ENCODE data around the gene BRMS1. TPM values are rescaled to one million over a fixed set of nuclear protein-coding genes. Genes with fewer than 3 reads are reported as not detected.

The BRMS1 gene
- total and polyA plus RNA-seq, 4 donors: 12.0 to 24.0 (median 20.3) TPM

- no peak for TF ChIP-seq NR2F2 (IDR thresholded peaks at IDR 0.05)
- TF ChIP-seq MAX (IDR thresholded peaks at IDR 0.05): no peak
- TF ChIP-seq GABPA (IDR thresholded peaks at IDR 0.05 in 1 of 2, conservative IDR thresholded peaks at IDR 0.05 in 1 of 2): no peak
- no peak for TF ChIP-seq CTCF (IDR thresholded peaks at IDR 0.05; ENCODE audit: low read depth, low read length, missing input control)
- TF ChIP-seq, protein P1, sequence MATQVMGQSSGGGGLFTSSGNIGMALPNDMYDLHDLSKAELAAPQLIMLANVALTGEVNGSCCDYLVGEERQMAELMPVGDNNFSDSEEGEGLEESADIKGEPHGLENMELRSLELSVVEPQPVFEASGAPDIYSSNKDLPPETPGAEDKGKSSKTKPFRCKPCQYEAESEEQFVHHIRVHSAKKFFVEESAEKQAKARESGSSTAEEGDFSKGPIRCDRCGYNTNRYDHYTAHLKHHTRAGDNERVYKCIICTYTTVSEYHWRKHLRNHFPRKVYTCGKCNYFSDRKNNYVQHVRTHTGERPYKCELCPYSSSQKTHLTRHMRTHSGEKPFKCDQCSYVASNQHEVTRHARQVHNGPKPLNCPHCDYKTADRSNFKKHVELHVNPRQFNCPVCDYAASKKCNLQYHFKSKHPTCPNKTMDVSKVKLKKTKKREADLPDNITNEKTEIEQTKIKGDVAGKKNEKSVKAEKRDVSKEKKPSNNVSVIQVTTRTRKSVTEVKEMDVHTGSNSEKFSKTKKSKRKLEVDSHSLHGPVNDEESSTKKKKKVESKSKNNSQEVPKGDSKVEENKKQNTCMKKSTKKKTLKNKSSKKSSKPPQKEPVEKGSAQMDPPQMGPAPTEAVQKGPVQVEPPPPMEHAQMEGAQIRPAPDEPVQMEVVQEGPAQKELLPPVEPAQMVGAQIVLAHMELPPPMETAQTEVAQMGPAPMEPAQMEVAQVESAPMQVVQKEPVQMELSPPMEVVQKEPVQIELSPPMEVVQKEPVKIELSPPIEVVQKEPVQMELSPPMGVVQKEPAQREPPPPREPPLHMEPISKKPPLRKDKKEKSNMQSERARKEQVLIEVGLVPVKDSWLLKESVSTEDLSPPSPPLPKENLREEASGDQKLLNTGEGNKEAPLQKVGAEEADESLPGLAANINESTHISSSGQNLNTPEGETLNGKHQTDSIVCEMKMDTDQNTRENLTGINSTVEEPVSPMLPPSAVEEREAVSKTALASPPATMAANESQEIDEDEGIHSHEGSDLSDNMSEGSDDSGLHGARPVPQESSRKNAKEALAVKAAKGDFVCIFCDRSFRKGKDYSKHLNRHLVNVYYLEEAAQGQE (IDR thresholded peaks at IDR 0.05): no peak
- no peak for TF ChIP-seq HNF4G (IDR thresholded peaks at IDR 0.05)
- TF ChIP-seq JUND (IDR thresholded peaks at IDR 0.05): no peak
- no peak for TF ChIP-seq TAF1 (conservative IDR thresholded peaks at IDR 0.05)
- no peak for TF ChIP-seq RAD21 (IDR thresholded peaks at IDR 0.05)
- TF ChIP-seq ZBTB33 (IDR thresholded peaks at IDR 0.05): no peak
- TF ChIP-seq FOXA2 (IDR thresholded peaks at IDR 0.05): no peak
- TF ChIP-seq SP1 (IDR thresholded peaks at IDR 0.05): no peak
- 71% methylated on average over 18 of the region's 18 CpGs for WGBS
- no peaks in the 10 kb centered on the region for H3K27me3 ChIP-seq (ENCODE audit: control insufficient read depth in 4 of 4, insufficient read depth in 4 of 4, low read length in 3 of 4)
- peak overlapping the region in 1 of 2 donors; percentile 51 for H3K27ac ChIP-seq (ENCODE audit: low read depth in 1 of 2, low read length in 2 of 2)
- no peak for DNase-seq (ENCODE audit: low spot score)
- H3K36me3 ChIP-seq (ENCODE audit: control insufficient read depth in 4 of 4, insufficient read depth in 3 of 4, low read depth in 1 of 4, low read length in 3 of 4): peaks cover 12 to 35% (median 20%) of the 10 kb centered on the region in 4 donors
- peaks cover 4 to 16% (median 8%) of the 10 kb centered on the region in 4 donors for H3K4me1 ChIP-seq (ENCODE audit: control insufficient read depth in 4 of 4, insufficient read depth in 4 of 4, low read length in 3 of 4)
- H3K9ac ChIP-seq (ENCODE audit: low read depth in 1 of 2, low read length in 2 of 2): no peak overlapping the region
- no peaks in the 10 kb centered on the region for H3K9me3 ChIP-seq (ENCODE audit: control insufficient read depth in 4 of 4, low read length in 3 of 4)
- H3K4me3 ChIP-seq (ENCODE audit: low read depth in 1 of 3, low read length in 3 of 3): no peak overlapping the region
Measured at GRCh38 chr11:66337103-66337899, 7.6 kb downstream of the BRMS1 start.
